EH (cell line): Measurements from ENCODE around the gene RTTN.
"Not testable (repeated sequence)": the region's sequence is repeated elsewhere in the genome, so short reads cannot be mapped to it uniquely, and the experiment has no call there.

ENCODE experiments used
- DNase-seq: peaks from one replicate; pipeline ENCODE4 v3.0.0-alpha.2; 2015; ENCODE audit warnings: low read depth

RTTN gene

DNA sequence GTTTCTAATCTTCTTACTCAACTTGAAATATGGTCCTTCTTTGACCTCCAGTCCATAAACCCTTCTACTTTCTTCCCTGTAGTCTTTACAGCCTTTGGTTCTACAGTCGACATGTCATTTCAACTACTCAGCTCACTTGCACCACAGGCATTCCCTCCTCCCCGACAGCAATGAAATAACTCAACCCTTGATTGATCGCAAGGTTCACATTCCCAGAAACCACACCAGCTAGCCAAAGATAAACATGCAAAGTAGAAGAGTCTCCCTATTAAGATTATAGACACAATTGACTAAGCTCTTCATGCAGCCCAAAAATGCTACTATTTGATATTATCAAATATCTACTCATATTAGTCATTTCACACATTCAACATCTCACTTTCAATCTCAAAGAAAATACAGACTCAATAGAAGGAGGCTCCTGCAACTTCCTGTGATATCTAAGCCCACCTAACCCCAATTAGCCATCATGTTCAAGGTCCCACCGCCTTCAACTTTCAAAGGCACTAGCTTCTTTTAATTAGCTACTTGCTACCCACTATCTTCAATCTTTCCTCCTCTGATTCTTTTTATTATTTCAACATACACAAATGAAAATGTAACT, 50.8 kb downstream of the RTTN start:
- peak; percentile 98 for DNase-seq

DNA sequence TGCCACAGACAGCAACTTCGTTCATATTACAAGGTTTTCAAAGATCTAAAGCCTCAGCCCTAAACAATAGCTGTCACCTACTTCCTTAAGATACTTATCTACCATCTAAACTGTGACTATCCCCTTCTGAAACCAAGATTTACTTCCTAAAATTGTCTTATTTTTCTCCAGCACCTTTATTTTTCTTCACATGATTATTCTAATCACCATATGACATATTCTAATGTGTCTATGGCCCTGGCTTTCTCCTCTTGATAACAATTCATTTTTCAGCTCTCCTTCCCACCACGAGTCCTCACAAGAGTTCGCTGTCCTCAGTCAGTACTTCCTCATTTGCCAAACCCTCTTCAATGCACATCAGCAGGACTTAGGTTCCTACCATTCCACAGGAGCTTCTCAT, 53.9 kb downstream of the RTTN start:
- DNase-seq = no peak

DNA sequence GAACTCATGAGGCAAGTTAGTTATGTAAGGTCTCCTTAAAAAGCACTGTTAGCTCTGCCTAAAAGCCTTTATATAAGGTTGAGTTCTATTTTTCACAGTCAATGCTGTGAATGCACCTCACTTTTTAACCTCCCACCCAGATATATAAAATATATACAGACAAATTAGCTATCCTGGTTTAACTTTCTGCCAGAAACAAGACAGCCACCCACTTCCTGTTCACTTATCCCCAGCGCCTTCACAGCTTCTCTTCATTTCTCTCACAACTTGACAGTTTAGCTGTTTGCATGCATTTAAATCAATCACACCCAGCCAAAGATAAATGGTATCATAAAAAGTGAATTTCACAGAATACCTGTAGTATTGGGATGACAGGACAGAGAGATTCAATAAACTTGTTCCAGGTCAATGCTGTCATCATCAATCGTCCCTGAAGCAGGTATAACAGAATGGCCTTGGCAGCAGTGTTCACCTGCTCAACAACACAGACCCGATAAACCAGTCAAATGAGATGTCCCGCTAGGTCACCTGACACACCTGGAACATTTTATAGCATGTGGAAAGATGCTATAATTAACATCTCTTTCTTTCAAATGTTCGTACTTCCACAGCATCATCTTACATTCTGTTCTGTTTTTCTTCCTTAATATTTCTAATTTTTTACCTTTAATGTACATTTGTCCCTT, 55.7 kb downstream of the RTTN start:
- DNase-seq = no peak

DNA sequence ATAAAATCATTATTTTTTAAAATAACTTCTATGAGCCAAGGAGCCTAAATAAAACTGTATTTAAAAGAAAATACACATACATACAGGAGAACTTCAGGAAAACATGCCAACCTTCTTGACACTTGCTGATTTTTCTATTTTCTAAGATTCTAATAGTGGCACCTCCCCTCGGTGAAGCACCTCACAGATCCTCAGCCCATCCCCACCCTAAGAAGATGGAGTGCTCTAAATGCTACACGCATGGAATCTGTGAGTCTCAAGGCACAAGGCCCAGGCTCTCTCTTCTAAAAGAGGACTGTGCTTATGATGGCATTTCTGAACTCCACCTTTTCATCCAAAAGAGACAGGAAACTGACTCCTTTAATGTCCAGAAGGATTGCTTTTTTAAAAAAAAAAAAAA, 56.3 kb downstream of the RTTN start:
- DNase-seq = no peak

DNA sequence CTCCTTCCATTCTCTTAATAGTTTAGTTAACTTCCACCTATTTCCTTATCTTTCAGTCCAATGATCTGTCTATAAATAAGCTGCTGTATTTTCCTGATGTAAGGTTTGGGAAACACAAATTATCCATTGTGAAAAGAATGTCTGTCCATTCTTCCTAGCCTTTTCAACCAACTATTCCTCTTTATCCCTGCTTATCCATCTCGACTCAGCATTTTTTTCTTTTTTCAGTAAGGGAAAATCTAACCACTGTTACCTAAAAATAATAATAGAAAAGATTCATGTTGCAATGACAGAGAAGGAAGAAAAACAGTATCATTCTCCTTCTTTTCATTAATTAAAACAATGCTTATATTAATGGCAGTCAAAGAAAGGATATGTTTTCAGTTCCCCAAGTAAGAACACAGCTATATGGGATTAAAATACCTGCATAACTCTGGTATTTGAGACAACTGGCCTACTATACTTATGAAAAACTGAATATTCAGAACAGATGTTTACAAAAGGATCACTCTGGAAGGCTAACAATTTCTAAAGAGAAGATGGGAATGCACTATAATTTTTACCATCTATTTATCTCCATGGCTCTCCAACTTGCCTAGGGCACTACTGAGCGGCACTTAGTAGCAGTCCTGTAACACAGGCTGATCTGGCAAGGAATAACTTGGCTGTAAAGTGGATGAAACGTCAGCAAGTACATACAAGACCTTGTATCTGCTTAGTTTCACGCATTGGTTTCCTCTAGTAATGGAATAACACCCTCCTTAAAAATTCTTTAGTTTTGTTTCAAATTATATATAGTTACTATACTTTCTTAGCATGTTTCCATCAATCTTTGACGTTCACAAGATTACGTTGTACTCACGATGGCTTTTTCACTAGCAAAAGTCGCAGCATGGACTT, 57.2 kb downstream of the RTTN start:
- no peak for DNase-seq

DNA sequence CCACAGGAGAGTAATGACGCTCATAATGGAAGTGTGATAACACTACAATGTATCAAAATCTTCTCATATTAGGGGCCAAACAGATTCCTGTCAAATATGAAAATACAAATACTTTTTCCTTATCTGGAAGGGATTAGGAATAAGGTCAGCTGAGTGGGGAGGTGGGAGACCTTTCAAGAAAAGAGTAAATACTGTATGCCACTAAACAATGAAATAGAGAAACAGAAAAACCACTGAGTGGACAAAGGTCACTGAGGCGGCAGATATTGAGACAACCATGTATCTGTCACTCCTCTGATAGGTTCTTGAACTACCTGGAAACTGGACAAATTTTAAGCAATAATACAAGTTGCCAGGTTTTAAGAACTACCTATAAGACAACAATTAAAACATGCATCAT, 59.3 kb downstream of the RTTN start:
- no peak for DNase-seq

DNA sequence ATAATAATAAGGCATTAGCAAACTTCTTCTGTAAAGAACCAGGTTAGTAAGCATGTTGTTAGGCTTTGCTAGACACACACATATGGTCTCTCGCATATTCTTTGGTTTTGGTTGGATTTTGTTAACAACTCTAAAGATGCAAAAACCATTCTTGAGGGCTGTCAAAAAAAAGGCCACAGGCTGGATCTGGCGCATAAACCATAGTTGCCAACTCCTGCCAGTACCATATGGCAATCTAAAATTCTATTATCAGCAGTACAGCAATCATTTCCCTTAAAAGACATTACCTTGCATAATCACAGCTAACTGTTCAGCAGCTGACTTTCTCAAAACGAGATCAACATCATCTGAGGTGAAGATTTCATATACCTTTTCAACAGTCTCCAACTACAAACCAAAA, 63.5 kb downstream of the RTTN start:
- no peak for DNase-seq

DNA sequence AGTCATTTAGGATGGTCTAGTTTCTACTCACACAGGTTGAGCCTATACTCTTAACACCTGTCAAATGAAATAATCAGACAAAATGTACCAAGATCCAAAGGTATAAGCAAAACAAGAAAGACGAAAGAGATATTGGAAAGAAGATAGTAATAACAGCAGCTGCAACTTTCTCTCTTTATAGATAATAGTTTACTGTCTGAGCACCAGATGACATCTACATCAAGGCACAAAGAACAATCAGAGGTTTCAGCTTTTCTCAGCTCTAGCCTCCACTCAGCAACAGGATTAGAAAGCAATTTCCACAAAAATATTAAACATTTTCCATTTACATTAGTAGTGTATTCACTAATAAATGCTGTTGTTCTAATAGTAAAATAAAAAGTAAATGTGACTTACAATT, 66.3 kb downstream of the RTTN start:
- DNase-seq = no peak

DNA sequence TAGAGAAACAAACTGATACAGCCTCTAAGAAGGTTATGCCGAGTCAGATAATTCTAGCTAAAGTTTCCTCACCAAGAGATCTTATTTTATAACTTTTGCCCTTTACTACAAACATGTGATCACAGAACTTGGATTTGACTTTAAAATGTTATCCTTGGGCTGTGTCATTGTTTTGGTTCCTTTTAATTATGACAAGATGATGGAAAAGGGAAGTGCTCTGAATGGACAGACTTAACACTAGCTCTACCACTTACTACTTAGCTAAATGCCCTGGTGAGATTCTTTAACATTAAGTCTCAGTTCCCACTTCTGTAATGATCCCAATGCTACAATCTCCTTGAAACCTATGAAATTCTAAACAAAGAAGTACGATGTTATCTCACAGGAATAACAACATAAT, 69.9 kb downstream of the RTTN start:
- peak; percentile 30 for DNase-seq

DNA sequence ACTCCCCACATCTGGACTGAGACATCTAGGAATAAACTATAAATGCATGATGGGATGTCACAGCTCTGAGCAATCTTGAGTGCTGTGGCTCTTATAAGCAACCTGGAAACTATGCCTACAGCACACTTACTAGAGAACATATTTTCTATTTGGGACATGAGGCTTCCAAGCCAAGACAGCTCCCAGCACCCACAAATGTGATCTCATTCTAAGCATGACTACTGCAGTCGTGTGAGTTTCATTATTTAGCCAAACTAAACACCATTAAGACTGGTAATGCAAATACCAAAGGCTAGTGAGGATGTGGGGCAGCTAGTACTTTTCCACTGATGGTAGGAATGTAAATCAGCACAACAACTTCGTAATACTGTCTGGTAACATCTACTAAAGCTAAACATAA, 72.5 kb downstream of the RTTN start:
- DNase-seq = peak; percentile 98

DNA sequence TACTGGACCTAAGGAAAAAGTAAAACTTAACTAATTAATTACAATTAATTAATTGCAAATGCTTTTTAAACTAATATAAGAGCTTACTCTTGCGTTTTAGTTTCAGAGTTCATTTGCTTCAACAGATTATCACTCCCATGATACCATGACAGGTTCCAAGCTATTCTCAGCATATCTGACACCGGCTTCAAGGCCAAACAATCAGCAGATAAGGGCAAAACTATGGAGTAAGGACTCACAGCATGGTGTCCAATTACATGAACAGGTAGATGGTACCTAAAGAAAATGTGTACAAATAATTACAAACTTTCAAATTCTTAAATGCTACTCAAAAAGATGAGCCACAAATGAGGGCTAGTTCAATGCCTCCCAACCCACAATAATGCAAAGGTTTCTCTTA, 77.2 kb downstream of the RTTN start:
- DNase-seq = no peak

DNA sequence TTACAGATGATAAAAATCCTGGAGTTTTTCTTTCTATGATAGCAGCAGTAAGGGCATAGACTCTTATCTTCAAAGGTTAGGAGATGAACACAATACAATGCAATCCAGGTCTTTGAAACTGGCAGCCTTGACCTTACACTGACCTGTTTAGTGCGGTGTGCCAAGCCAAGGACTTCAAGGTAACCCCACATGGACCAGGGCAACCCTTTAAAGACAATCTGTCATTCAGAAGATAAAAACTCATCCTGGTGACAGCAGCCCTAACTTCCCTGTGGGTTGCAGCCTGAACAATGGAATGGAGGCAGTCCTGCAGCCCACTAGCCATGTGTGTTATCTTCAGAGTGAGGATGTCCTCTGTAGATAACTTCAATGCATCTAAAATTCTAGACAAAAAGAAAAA, 78.1 kb downstream of the RTTN start:
- DNase-seq = no peak

DNA sequence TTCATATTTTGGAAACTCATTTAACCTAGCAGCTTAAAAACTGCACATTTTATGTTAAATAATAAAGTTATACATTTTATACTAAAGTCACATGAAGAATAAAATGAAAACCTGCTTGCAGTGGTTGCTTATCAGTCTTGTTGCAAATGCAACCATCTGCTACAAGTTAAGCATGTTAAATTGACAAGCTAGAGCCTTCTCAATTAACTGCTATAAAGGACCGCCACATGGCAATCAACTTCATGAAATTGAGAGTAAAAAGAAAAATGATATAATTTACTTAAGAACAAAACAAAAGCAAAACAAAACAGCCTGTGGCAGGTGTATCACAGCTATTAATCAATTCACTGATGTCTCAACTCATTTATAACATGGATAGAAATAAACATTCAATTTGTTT, 78.7 kb downstream of the RTTN start:
- DNase-seq = no peak

DNA sequence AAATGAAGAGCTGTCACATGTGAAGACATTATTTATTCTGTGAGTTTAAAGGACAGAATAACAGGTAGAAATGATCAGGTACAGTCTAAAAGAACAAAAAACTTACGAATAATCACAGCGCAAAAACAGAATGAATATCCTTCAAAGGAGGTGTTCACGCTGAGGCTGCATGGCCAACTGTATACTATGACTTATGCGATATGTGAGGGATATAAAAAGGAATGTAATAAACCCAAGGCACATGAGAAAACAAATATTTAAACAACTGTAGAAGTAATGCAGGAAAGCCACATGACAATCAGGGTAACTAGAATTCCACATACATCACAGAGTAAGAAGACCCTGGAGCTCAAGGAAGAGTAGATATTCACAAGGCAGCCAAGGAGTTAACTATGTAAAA, 81.3 kb downstream of the RTTN start:
- DNase-seq = no peak

DNA sequence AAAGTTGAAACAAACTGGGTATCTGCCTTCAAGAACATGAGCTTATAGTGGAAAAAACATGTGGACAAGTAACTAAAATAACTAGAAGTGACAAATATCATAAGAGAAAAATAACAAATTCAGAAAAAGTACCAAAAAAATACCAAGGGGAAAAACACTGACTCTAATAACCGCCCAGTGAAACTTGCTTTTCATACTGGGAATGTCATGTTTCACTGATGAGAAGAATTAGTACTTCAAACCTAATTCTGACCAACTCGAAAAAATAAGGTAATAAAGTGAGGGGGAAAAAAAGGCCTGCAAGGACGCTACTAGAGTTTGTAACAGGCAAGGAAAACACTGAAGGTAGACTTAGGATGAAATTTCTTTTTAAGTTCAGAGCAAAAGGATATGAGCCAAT, 83.6 kb downstream of the RTTN start:
- no peak for DNase-seq

DNA sequence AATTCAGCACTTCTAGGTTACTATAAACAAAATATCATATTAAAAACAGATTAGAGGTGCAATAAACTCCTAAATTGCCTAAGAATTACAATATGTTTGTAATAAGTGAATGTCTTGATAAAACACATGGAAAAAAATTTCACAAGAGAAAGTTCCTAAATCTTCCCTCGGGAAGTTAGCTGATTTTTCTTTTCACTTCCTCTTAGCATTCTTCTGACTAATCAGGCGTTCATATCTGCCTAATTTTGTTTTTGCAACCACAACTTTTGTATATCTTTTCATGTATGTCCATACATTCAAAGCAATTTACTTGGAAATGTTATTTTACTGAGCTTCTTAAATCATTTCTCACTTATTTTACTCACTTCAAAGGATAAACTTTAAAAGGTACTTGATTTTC, 88.5 kb downstream of the RTTN start:
- peak; percentile 17 for DNase-seq

DNA sequence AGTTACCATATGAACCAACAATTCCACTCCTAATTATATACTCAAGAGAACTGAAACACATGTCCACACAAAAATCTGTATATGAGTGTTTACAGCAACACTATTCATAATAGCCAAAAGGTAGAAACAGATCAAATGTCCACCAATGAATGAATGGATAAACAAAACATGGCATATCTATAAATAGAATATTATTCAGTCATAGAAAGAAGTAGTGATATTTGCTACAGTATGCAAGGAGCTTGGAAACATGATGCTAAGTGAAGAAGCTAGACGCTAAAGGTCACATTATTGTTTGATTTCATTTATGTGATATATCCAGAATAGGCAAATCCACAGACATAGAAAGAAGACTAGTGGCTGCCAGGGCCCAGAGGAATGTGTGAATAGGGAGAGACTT, 92.0 kb downstream of the RTTN start:
- DNase-seq = no peak

DNA sequence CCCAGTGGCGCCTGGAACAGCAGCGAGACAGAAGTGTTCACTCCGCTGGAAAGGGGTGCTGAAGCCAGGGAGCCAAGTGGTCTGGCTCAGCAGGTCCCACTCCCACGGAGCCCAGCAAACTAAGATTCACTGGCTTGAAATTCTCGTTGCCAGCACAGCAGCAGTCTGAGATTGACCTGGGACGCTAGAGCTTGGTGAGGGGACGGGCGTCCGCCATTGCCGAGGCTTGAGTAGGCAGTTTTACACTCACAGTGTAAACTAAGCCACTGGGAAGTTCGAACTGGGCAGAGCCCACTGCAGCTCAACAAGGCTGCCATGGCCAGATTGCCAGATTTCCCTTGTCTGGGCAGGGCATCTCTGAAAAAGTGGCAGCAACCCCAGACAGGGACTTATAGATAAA, 94.8 kb downstream of the RTTN start:
- no peak for DNase-seq

DNA sequence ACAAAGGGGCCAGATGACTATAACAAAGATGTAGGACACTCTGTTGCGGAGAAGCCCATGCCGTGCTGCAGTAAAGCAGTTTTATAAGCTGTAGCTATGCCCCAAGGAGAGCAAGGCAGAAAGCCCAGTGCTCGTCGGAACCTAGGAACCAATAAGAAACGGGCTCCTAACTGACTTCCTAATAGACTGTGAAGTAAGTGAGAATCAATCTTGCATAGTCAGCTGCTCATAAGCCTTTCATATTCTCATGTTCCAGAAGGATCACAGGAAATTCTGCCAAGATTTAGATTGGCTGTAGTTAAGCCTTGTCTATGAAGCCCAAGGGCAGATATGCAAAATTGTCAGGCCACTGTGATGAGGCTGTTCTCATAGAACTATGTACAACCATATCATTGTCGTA, 98.4 kb downstream of the RTTN start:
- no peak for DNase-seq

DNA sequence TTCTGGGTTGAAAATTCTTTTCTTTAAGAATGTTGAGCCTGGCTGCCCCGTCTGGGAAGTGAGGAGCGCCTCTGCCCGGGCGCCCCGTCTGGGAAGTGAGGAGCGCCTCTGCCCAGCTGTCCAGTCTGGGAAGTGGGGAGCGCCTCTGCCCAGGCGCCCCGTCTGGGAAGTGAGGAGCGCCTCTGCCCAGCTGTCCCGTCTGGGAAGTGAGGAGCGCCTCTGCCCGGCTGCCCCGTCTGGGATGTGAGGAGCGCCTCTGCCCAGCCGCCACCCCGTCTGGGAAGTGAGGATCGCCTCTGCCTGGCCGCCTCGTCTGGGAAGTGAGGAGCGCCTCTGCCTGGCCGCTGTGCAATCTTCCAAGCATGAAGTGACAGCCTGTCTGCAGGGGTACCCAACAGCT, 102.6 kb downstream of the RTTN start:
- DNase-seq = not testable (repeated sequence)

DNA sequence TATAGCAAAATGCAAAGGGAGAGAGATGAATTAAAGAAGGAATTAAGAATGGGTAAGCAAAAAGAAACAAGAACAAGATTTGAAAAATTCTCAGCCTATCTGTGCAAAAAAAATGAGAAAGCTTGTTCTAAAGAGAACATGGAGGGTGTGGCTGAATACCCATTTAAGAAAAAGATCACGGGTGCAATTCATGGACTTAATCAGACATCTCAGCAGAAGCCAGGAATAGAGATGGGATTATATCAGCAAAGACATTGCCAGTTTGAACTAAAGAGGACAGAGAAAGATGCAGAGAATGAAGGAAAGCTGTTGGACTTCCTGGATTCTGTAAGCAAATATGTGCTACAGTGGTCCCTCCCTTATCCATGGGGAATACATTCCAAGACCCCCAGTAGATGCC, 115.6 kb downstream of the RTTN start:
- no peak for DNase-seq

DNA sequence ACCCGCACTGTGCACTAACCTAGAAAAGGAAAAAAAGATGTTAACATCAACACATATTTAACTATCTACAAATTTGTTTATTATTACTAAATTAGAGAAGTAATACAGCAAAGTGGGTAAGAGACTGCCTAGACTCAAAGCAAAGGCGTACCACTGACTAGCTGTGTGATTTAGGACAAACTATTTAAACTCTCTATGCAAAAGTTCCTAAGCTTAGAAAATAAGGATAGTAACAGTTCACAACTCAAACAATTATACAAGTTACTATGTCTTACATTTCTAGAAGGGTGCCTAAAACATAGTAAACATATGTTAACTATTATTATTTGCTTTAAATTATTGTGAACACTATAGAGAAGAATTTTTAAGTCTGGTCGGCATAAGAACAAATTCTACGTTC, 119.4 kb downstream of the RTTN start:
- no peak for DNase-seq

DNA sequence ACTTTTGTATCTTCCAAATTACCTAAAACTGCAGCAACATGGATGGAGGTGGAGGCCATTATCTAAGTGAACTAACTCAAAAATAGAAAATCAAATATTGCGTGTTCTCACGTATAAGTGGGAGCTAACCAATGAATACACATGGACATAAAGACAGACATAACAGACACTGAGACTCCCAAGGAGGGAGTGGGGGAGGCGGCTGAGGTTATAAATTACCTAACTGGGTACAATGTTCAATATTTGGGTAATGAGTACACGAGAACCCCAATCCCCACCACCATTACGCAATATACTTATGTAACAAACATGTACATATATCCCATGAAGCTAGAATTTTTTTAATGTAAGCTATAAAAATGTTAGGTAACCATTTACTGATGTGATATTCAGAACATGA, 119.8 kb downstream of the RTTN start:
- DNase-seq = no peak
